Hematopoietic multipotent progenitor cell treated with erythropoietin and hydrocortisone succinate and interleukin-3 and kit ligand, for 6 days (in vitro differentiated cells): ENCODE results near the gene C7.

Source experiments
- DNase-seq: peaks from one replicate; pipeline ENCODE4 v3.0.0-alpha.2; 2015

Gene C7

GRCh38 chr5:40928886-40929448 lies 19.7 kb downstream of the C7 start:
- no peak for DNase-seq

- no peak for DNase-seq
Observed at GRCh38 chr5:40932766-40933165, 23.5 kb downstream of the C7 start.

GRCh38 chr5:40937075-40937474 lies 27.8 kb downstream of the C7 start:
- DNase-seq = no peak

- no peak for DNase-seq
Observed at GRCh38 chr5:40939753-40940152, 30.5 kb downstream of the C7 start.

- no peak for DNase-seq
Observed at GRCh38 chr5:40945111-40945510, 35.8 kb downstream of the C7 start.

- DNase-seq = no peak
Observed at GRCh38 chr5:40955313-40955712, 46.0 kb downstream of the C7 start.

GRCh38 chr5:40957048-40957447 lies 47.8 kb downstream of the C7 start:
- DNase-seq = no peak

- no peak for DNase-seq
Observed at GRCh38 chr5:40958811-40959210, 49.5 kb downstream of the C7 start.

GRCh38 chr5:40960037-40960436 lies 50.7 kb downstream of the C7 start:
- no peak for DNase-seq

GRCh38 chr5:40962207-40962955 lies 53.1 kb downstream of the C7 start:
- peak; percentile 1 for DNase-seq

- no peak for DNase-seq
Observed at GRCh38 chr5:40972434-40972833, 63.1 kb downstream of the C7 start.

GRCh38 chr5:40973364-40974004 lies 64.2 kb downstream of the C7 start:
- DNase-seq = no peak

GRCh38 chr5:40976041-40976440 lies 66.7 kb downstream of the C7 start:
- no peak for DNase-seq

GRCh38 chr5:40976836-40977235 lies 67.5 kb downstream of the C7 start:
- DNase-seq = no peak

GRCh38 chr5:40981420-40981819 lies 72.1 kb downstream of the C7 start:
- DNase-seq = no peak

- no peak for DNase-seq
Observed at GRCh38 chr5:40983781-40984180, 74.5 kb downstream of the C7 start.

- DNase-seq = no peak
Observed at GRCh38 chr5:40984884-40985283, 75.6 kb downstream of the C7 start.

GRCh38 chr5:40985501-40985900 lies 76.2 kb downstream of the C7 start:
- no peak for DNase-seq

- no peak for DNase-seq
Observed at GRCh38 chr5:40986666-40987065, 77.4 kb downstream of the C7 start.

GRCh38 chr5:40987349-40987748 lies 78.1 kb downstream of the C7 start:
- no peak for DNase-seq

GRCh38 chr5:40988746-40989510 lies 79.6 kb downstream of the C7 start:
- DNase-seq = no peak

- no peak for DNase-seq
Observed at GRCh38 chr5:40991168-40991980, 82.1 kb downstream of the C7 start.
